HepG2 (cell line): ENCODE results near the gene SCAI. TPM values are rescaled to one million over a fixed set of nuclear protein-coding genes. Genes with fewer than 3 reads are reported as not detected.

Source experiments
- EED ChIP-seq: sonication (generic); formaldehyde crosslinking; IDR thresholded peaks from 2 replicates; pipeline ENCODE4 v1.5.0; 2020; ENCODE audit warnings: mild to moderate bottlenecking, missing genetic modification reagents
- FOSL2 ChIP-seq: sonication (generic); formaldehyde crosslinking; IDR thresholded peaks from 2 replicates; pipeline ENCODE4 v1.4.0; 2020; ENCODE audit warnings: missing genetic modification reagents
- PCBP2 ChIP-seq: fragments of 200-400 bp; formaldehyde crosslinking; optimal IDR thresholded peaks from 2 replicates; pipeline ENCODE3; 2018; ENCODE audit warnings: low read length, low read depth; ENCODE audit not compliant: poor library complexity, severe bottlenecking
- PRMT3 ChIP-seq: sonication (generic); formaldehyde crosslinking; IDR thresholded peaks from 2 replicates; pipeline ENCODE4 v1.8.1; 2022; ENCODE audit warnings: low read depth, mild to moderate bottlenecking, moderate library complexity, missing genetic modification reagents, borderline replicate concordance
- RCOR2 ChIP-seq: IDR thresholded peaks from 2 replicates; pipeline ENCODE4 v1.6.1; 2016; ENCODE audit warnings: missing biosample characterization, missing genetic modification reagents
- RFX3 ChIP-seq: IDR thresholded peaks from 2 replicates; pipeline ENCODE4 v1.6.1; 2016; ENCODE audit warnings: missing biosample characterization, missing genetic modification reagents
- SNRNP70 ChIP-seq: fragments of 200-400 bp; formaldehyde crosslinking; IDR thresholded peaks from 2 replicates; pipeline ENCODE4 v1.6.1; 2017; ENCODE audit warnings: mild to moderate bottlenecking, low read depth, low read length, moderate library complexity
- ZNF260 ChIP-seq: sonication (generic); formaldehyde crosslinking; IDR thresholded peaks from 2 replicates; pipeline ENCODE4 v1.4.0; 2020; ENCODE audit warnings: missing genetic modification reagents, low read depth, mild to moderate bottlenecking, borderline replicate concordance
- ZNF382 ChIP-seq: sonication (generic); formaldehyde crosslinking; IDR thresholded peaks from 2 replicates; pipeline ENCODE4 v1.5.0; 2020; ENCODE audit warnings: missing genetic modification reagents, mild to moderate bottlenecking, borderline replicate concordance
- ZNF484 ChIP-seq: sonication (generic); formaldehyde crosslinking; IDR thresholded peaks from 2 replicates; pipeline ENCODE4 v1.5.1; 2020; ENCODE audit warnings: mild to moderate bottlenecking, low read depth, missing genetic modification reagents, borderline replicate concordance
- ZNF556 ChIP-seq: sonication (generic); formaldehyde crosslinking; IDR thresholded peaks from 2 replicates; pipeline ENCODE4 v1.4.0; 2020; ENCODE audit warnings: mild to moderate bottlenecking, missing genetic modification reagents, borderline replicate concordance
- ZNF772 ChIP-seq: sonication (generic); formaldehyde crosslinking; IDR thresholded peaks from 2 replicates; pipeline ENCODE4 v1.5.0; 2020; ENCODE audit warnings: mild to moderate bottlenecking, missing genetic modification reagents
- polyA plus RNA-seq, 8 experiments: library from polyadenylated mRNA; depleted of rRNA in 3 of 8; stranded (reverse) in 7 of 8; unstranded in 1 of 8; fragments of >200 nt; fragmentation: Illumina TruSeq in 4 of 8; extraction: Trizol in 4 of 8; gene quantifications; 2 replicates each; pipeline versions ENCODE4 v1.2.1 to v1.2.3, GENCODE V29; 2011 to 2016; ENCODE audit warnings: low read depth in 4 of 8, missing spikeins in 1 of 8, mixed read lengths in 1 of 8; ENCODE audit not compliant: insufficient read depth in 1 of 8
- total RNA-seq, 5 experiments: library from RNA; depleted of rRNA; stranded (reverse); fragments of >200 nt; fragmentation: Illumina TruSeq; extraction: Trizol; gene quantifications; 2 replicates each; pipeline ENCODE4 v1.2.3, GENCODE V29; 2016; ENCODE audit warnings: low read depth in 1 of 5
- TF ChIP-seq, protein P1 (sequence below): sonication (generic); formaldehyde crosslinking; IDR thresholded peaks from 2 replicates; pipeline ENCODE4 v1.4.0; 2020; ENCODE audit warnings: missing genetic modification reagents, borderline replicate concordance
- TF ChIP-seq, protein P2 (sequence below): sonication (generic); formaldehyde crosslinking; IDR thresholded peaks from 2 replicates; pipeline ENCODE4 v1.5.1; 2020; ENCODE audit warnings: missing genetic modification reagents, mild to moderate bottlenecking, borderline replicate concordance
- TF ChIP-seq, protein P3 (sequence below): sonication (generic); formaldehyde crosslinking; IDR thresholded peaks from 2 replicates; pipeline ENCODE4 v1.4.0; 2020; ENCODE audit warnings: missing genetic modification reagents, borderline replicate concordance
- TF ChIP-seq, protein P4 (sequence below): conservative IDR thresholded peaks from 2 replicates; pipeline ENCODE4 v1.6.1; 2018; ENCODE audit warnings: missing genetic modification reagents
- TF ChIP-seq, protein P5 (sequence below): fragments of 450-650 bp; IDR thresholded peaks from 2 replicates; pipeline ENCODE4 v1.6.1; 2017

The SCAI gene
- total and polyA plus RNA-seq, 2 of the 13 experiments (the other 11 are each of a cell fraction or from before 2014, with no cell fraction given) = 4.4 to 8.4 TPM

DNA sequence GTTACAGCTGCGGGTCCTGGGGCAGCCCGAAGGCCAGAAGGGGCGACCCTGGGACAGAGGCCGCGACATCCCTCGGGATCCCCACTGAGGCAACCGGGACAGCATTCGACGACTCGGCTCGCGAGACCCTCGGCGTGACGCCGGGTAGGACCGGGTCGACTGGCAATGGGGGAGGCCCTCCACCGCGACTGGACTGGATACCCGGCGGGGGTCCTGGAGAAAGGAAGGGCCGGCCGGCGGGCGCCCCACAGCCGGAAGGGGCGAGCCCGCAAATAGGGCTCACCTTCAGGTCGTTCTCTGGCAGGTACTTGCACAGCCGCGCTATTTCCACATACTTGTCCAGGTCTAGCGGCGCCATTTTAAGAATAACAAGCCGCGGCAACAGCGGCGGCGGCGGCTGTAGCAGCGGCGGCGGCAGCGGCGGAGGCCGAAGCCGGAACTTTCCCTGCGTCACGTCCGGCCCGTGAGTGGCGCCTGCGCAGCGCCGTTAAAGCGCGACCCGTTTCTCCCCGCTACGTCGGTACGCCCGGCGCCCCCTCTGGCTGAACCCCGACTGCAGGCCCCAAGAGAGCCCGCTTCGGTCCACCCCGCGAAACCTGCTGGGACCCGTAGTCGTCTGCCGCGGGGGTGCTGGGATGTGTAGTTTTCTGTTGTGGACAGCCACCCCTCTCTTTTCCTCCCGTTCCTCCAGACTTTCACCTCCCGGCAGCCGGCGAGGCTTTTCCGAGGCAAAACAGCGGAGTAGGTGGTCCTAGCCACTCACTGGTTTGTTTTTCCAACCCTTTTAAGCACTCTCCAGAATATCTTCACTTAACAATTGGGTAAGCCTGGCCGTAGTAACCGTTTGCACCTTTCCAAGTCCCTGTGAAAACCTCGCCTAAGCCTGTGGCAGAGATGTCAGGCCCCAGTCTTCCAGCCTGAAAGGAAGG lies 46.3 kb upstream of the SCAI start, which contains the start of gene PPP6C (continued):
- TF ChIP-seq, protein P1, sequence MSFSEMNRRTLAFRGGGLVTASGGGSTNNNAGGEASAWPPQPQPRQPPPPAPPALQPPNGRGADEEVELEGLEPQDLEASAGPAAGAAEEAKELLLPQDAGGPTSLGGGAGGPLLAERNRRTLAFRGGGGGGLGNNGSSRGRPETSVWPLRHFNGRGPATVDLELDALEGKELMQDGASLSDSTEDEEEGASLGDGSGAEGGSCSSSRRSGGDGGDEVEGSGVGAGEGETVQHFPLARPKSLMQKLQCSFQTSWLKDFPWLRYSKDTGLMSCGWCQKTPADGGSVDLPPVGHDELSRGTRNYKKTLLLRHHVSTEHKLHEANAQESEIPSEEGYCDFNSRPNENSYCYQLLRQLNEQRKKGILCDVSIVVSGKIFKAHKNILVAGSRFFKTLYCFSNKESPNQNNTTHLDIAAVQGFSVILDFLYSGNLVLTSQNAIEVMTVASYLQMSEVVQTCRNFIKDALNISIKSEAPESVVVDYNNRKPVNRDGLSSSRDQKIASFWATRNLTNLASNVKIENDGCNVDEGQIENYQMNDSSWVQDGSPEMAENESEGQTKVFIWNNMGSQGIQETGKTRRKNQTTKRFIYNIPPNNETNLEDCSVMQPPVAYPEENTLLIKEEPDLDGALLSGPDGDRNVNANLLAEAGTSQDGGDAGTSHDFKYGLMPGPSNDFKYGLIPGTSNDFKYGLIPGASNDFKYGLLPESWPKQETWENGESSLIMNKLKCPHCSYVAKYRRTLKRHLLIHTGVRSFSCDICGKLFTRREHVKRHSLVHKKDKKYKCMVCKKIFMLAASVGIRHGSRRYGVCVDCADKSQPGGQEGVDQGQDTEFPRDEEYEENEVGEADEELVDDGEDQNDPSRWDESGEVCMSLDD (CRISPR knock-in tag) = peak; percentile 99
- peak; percentile 70; the same call in 1 of the 2 replicates for TF ChIP-seq ZNF556 (CRISPR knock-in tag)
- TF ChIP-seq, protein P2, sequence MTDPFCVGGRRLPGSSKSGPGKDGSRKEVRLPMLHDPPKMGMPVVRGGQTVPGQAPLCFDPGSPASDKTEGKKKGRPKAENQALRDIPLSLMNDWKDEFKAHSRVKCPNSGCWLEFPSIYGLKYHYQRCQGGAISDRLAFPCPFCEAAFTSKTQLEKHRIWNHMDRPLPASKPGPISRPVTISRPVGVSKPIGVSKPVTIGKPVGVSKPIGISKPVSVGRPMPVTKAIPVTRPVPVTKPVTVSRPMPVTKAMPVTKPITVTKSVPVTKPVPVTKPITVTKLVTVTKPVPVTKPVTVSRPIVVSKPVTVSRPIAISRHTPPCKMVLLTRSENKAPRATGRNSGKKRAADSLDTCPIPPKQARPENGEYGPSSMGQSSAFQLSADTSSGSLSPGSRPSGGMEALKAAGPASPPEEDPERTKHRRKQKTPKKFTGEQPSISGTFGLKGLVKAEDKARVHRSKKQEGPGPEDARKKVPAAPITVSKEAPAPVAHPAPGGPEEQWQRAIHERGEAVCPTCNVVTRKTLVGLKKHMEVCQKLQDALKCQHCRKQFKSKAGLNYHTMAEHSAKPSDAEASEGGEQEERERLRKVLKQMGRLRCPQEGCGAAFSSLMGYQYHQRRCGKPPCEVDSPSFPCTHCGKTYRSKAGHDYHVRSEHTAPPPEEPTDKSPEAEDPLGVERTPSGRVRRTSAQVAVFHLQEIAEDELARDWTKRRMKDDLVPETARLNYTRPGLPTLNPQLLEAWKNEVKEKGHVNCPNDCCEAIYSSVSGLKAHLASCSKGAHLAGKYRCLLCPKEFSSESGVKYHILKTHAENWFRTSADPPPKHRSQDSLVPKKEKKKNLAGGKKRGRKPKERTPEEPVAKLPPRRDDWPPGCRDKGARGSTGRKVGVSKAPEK (CRISPR knock-in tag) = no peak
- peak; percentile 29; the same call in 1 of the 2 replicates for TF ChIP-seq ZNF772 (CRISPR knock-in tag)
- TF ChIP-seq SNRNP70 = no peak
- TF ChIP-seq ZNF382 (CRISPR knock-in tag) = no peak
- TF ChIP-seq PRMT3 (CRISPR knock-in tag) = peak; percentile 75; the same call in 1 of the 2 replicates
- TF ChIP-seq, protein P3, sequence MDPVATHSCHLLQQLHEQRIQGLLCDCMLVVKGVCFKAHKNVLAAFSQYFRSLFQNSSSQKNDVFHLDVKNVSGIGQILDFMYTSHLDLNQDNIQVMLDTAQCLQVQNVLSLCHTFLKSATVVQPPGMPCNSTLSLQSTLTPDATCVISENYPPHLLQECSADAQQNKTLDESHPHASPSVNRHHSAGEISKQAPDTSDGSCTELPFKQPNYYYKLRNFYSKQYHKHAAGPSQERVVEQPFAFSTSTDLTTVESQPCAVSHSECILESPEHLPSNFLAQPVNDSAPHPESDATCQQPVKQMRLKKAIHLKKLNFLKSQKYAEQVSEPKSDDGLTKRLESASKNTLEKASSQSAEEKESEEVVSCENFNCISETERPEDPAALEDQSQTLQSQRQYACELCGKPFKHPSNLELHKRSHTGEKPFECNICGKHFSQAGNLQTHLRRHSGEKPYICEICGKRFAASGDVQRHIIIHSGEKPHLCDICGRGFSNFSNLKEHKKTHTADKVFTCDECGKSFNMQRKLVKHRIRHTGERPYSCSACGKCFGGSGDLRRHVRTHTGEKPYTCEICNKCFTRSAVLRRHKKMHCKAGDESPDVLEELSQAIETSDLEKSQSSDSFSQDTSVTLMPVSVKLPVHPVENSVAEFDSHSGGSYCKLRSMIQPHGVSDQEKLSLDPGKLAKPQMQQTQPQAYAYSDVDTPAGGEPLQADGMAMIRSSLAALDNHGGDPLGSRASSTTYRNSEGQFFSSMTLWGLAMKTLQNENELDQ (CRISPR knock-in tag) = no peak
- no peak for TF ChIP-seq RFX3
- no peak for TF ChIP-seq ZNF260 (CRISPR knock-in tag)
- no peak for TF ChIP-seq ZNF484 (CRISPR knock-in tag)
- TF ChIP-seq, protein P4, sequence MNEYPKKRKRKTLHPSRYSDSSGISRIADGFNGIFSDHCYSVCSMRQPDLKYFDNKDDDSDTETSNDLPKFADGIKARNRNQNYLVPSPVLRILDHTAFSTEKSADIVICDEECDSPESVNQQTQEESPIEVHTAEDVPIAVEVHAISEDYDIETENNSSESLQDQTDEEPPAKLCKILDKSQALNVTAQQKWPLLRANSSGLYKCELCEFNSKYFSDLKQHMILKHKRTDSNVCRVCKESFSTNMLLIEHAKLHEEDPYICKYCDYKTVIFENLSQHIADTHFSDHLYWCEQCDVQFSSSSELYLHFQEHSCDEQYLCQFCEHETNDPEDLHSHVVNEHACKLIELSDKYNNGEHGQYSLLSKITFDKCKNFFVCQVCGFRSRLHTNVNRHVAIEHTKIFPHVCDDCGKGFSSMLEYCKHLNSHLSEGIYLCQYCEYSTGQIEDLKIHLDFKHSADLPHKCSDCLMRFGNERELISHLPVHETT (CRISPR knock-in tag) = peak; percentile 98
- TF ChIP-seq FOSL2 (CRISPR knock-in tag) = peak; percentile 52
- TF ChIP-seq RCOR2 = no peak
- TF ChIP-seq, protein P5, sequence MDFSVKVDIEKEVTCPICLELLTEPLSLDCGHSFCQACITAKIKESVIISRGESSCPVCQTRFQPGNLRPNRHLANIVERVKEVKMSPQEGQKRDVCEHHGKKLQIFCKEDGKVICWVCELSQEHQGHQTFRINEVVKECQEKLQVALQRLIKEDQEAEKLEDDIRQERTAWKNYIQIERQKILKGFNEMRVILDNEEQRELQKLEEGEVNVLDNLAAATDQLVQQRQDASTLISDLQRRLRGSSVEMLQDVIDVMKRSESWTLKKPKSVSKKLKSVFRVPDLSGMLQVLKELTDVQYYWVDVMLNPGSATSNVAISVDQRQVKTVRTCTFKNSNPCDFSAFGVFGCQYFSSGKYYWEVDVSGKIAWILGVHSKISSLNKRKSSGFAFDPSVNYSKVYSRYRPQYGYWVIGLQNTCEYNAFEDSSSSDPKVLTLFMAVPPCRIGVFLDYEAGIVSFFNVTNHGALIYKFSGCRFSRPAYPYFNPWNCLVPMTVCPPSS = no peak
- no peak for TF ChIP-seq EED
- TF ChIP-seq PCBP2 = no peak
